H1 (cell line): ENCODE data around the gene ARID4B. TPM values are rescaled to one million over a fixed set of nuclear protein-coding genes. Genes with fewer than 3 reads are reported as not detected.

ENCODE experiments used
- CTCF ChIA-PET: fragments of 300-600 bp; sonication (Branson Sonifier 250); formaldehyde crosslinking; loops from one replicate; lab custom pipeline; 2021; ENCODE audit not compliant: partially characterized antibody; lab: Charles Lee
- POLR2A ChIA-PET: fragments of 300-600 bp; sonication (Branson Sonifier 250); formaldehyde crosslinking; loops from one replicate; lab custom pipeline; 2021; ENCODE audit warnings: inconsistent platforms; ENCODE audit not compliant: partially characterized antibody; lab: Charles Lee
- DNase-seq, 2 experiments: peaks; one replicate each; pipeline versions ENCODE4 v3.0.0 to v3.0.0-alpha.2; 2010 to 2022; ENCODE audit warnings: low spot score in 2 of 2, low read depth in 1 of 2, mixed read lengths in 1 of 2
- FAIRE-seq: peaks from 2 replicates; lab custom pipeline; 2011; peaks lifted over from hg19 to GRCh38; lab: Jason Lieb, UNC
- H2AFZ ChIP-seq: 2 replicates; pipeline ENCODE4 v1.8.1; 2012; ENCODE audit warnings: low read length, inconsistent platforms
- H2AK5ac ChIP-seq: 2 replicates; pipeline ENCODE4 v1.6.1; 2013; ENCODE audit warnings: low read depth, low read length
- H2BK120ac ChIP-seq: replicated peaks from 2 replicates; pipeline ENCODE3; 2013; ENCODE audit warnings: low read depth, low read length, inconsistent platforms
- H2BK12ac ChIP-seq: 2 replicates; pipeline ENCODE4 v1.6.1; 2013; ENCODE audit warnings: low read depth, low read length
- H2BK15ac ChIP-seq: 2 replicates; pipeline ENCODE4 v1.6.1; 2013; ENCODE audit warnings: low read length
- H2BK20ac ChIP-seq: 2 replicates; pipeline ENCODE4 v1.6.1; 2013; ENCODE audit warnings: low read length
- H2BK5ac ChIP-seq: 2 replicates; pipeline ENCODE4 v1.6.1; 2013; ENCODE audit warnings: low read depth, low read length
- H3K14ac ChIP-seq: 2 replicates; pipeline ENCODE4 v1.6.1; 2013; ENCODE audit warnings: inconsistent platforms; ENCODE audit not compliant: insufficient read length
- H3K18ac ChIP-seq: 2 replicates; pipeline ENCODE4 v1.6.1; 2013; ENCODE audit warnings: low read length; ENCODE audit errors: extremely low read depth
- H3K23ac ChIP-seq: 2 replicates; pipeline ENCODE4 v1.6.1; 2013; ENCODE audit warnings: inconsistent platforms; ENCODE audit not compliant: insufficient read length
- H3K23me2 ChIP-seq: 2 replicates; pipeline ENCODE4 v1.6.1; 2013; ENCODE audit warnings: low read depth, low read length
- H3K27ac ChIP-seq: 2 replicates; pipeline ENCODE4 v1.6.1; 2011; ENCODE audit warnings: low read depth, low read length, inconsistent platforms
- H3K27me3 ChIP-seq, 4 experiments: replicated peaks in 1 of 4; 1 replicate in 1 of 4; 2 replicates in 3 of 4; pipeline versions ENCODE4 v1.6.1 to v1.8.1; 2011 to 2013; ENCODE audit warnings: low read length in 3 of 4, mild to moderate bottlenecking in 3 of 4, inconsistent platforms in 2 of 4, mixed read lengths in 2 of 4, moderate library complexity in 1 of 4; ENCODE audit not compliant: control insufficient read depth in 3 of 4, insufficient read depth in 3 of 4; ENCODE audit errors: extremely low read depth in 1 of 4
- H3K36me3 ChIP-seq, 4 experiments: 2 replicates each; pipeline versions ENCODE4 v1.6.1 to v1.8.1; 2011 to 2013; ENCODE audit warnings: mild to moderate bottlenecking in 4 of 4, low read length in 3 of 4, moderate library complexity in 2 of 4, control low read depth in 1 of 4, inconsistent platforms in 1 of 4; ENCODE audit not compliant: insufficient read depth in 4 of 4, control insufficient read depth in 2 of 4
- H3K4ac ChIP-seq: replicated peaks from 2 replicates; pipeline ENCODE3; 2013; ENCODE audit warnings: low read length, low read depth, mixed read lengths, inconsistent platforms; ENCODE audit not compliant: insufficient read length
- H3K4me1 ChIP-seq, 4 experiments: replicated peaks in 1 of 4; 1 replicate in 1 of 4; 2 replicates in 3 of 4; pipeline versions ENCODE4 v1.6.1 to v1.8.1; 2011 to 2013; ENCODE audit warnings: low read length in 3 of 4, inconsistent platforms in 2 of 4, mixed read lengths in 1 of 4; ENCODE audit not compliant: insufficient read depth in 4 of 4, control insufficient read depth in 3 of 4
- H3K4me2 ChIP-seq, 2 experiments: 2 replicates each; pipeline versions ENCODE4 v1.6.1 to v1.8.1; 2011 to 2013; ENCODE audit warnings: low read depth in 2 of 2, low read length in 2 of 2, control low read depth in 1 of 2, inconsistent platforms in 1 of 2, mild to moderate bottlenecking in 1 of 2; ENCODE audit not compliant: insufficient read depth in 1 of 2
- H3K4me3 ChIP-seq, 4 experiments: fragments of 200-600, 300-600 bp in 1 of 4; sonication (generic), shearing (Covaris generic), sonication (Bioruptor Twin) in 1 of 4; 2 replicates each; pipeline versions ENCODE4 v1.5.1 to v1.8.1; 2011 to 2016; ENCODE audit warnings: low read length in 4 of 4, low read depth in 3 of 4, control low read depth in 2 of 4, inconsistent platforms in 2 of 4, mild to moderate bottlenecking in 2 of 4, mixed read lengths in 1 of 4, moderate library complexity in 1 of 4; ENCODE audit not compliant: insufficient read depth in 2 of 4; ENCODE audit errors: extremely low read depth in 1 of 4
- H3K56ac ChIP-seq: replicated peaks from 2 replicates; pipeline ENCODE3; 2013; ENCODE audit warnings: low read depth, mild to moderate bottlenecking, mixed read lengths, low read length, inconsistent platforms; ENCODE audit not compliant: insufficient read length
- H3K79me1 ChIP-seq: 2 replicates; pipeline ENCODE4 v1.6.1; 2013; ENCODE audit warnings: low read depth, low read length, control low read depth
- H3K79me2 ChIP-seq, 2 experiments: 2 replicates each; pipeline versions ENCODE4 v1.6.1 to v1.8.1; 2012 to 2013; ENCODE audit warnings: low read length in 2 of 2, mild to moderate bottlenecking in 2 of 2, inconsistent platforms in 1 of 2; ENCODE audit not compliant: insufficient read depth in 2 of 2, control insufficient read depth in 1 of 2
- H3K9ac ChIP-seq, 4 experiments: replicated peaks in 1 of 4; 1 replicate in 1 of 4; 2 replicates in 3 of 4; pipeline versions ENCODE4 v1.6.1 to v1.8.1; 2011 to 2013; ENCODE audit warnings: low read depth in 3 of 4, low read length in 3 of 4, control low read depth in 2 of 4, mild to moderate bottlenecking in 2 of 4, moderate library complexity in 2 of 4, inconsistent platforms in 1 of 4; ENCODE audit errors: extremely low read depth in 1 of 4
- H3K9me3 ChIP-seq, 2 experiments: 2 replicates each; pipeline versions ENCODE4 v1.6.1 to v1.8.1; 2012 to 2013; ENCODE audit warnings: mild to moderate bottlenecking in 2 of 2, moderate library complexity in 2 of 2, control low read depth in 1 of 2, inconsistent platforms in 1 of 2, low read depth in 1 of 2, low read length in 1 of 2, mixed read lengths in 1 of 2; ENCODE audit not compliant: insufficient read depth in 2 of 2
- H4K20me1 ChIP-seq, 2 experiments: replicated peaks in 1 of 2; 2 replicates each; pipeline versions ENCODE3 to v1.8.1; 2011 to 2013; ENCODE audit warnings: inconsistent platforms in 2 of 2, low read length in 2 of 2, mild to moderate bottlenecking in 1 of 2; ENCODE audit not compliant: insufficient read depth in 2 of 2, control insufficient read depth in 1 of 2
- H4K5ac ChIP-seq: 2 replicates; pipeline ENCODE4 v1.6.1; 2013; ENCODE audit warnings: low read length, low read depth, mixed read lengths, inconsistent platforms; ENCODE audit not compliant: insufficient read length
- H4K8ac ChIP-seq: 2 replicates; pipeline ENCODE4 v1.8.0; 2013; ENCODE audit warnings: mild to moderate bottlenecking, moderate library complexity, low read length, inconsistent platforms; ENCODE audit not compliant: insufficient read depth; ENCODE audit errors: extremely low read depth
- H4K91ac ChIP-seq: replicated peaks from 2 replicates; pipeline ENCODE3; 2013; ENCODE audit warnings: low read length, mixed read lengths, inconsistent platforms; ENCODE audit not compliant: insufficient read length
- BACH1 ChIP-seq: IDR thresholded peaks from 2 replicates; pipeline ENCODE4 v1.6.1; 2012; ENCODE audit warnings: low read length, improper control_type of control experiment
- CREB1 ChIP-seq: IDR thresholded peaks from 2 replicates; pipeline ENCODE4 v1.6.1; 2012; ENCODE audit warnings: inconsistent platforms
- JUN ChIP-seq: IDR thresholded peaks from 2 replicates; pipeline ENCODE4 v1.6.1; 2011; ENCODE audit warnings: low read depth, mild to moderate bottlenecking, improper control_type of control experiment, low read length
- KDM1A ChIP-seq: fragments of 200-600, 300-600 bp; sonication (generic); IDR thresholded peaks from 2 replicates; pipeline ENCODE4 v1.7.1; 2016; ENCODE audit warnings: mild to moderate bottlenecking, low read length, borderline replicate concordance
- NANOG ChIP-seq: IDR thresholded peaks from 2 replicates; pipeline ENCODE4 v1.6.1; 2011; ENCODE audit warnings: low read length, low read depth, mild to moderate bottlenecking, inconsistent platforms; ENCODE audit not compliant: insufficient read depth, poor library complexity, severe bottlenecking
- NRF1 ChIP-seq: IDR thresholded peaks from 2 replicates; pipeline ENCODE4 v1.6.1; 2011; ENCODE audit warnings: mild to moderate bottlenecking, low read depth, low read length, improper control_type of control experiment
- POLR2A ChIP-seq, 2 experiments: IDR thresholded peaks; 1 replicate in 1 of 2; 2 replicates in 1 of 2; pipeline ENCODE4 v1.6.1; 2011; ENCODE audit warnings: low read depth in 2 of 2, low read length in 2 of 2, mild to moderate bottlenecking in 2 of 2; ENCODE audit errors: control extremely low read depth in 1 of 2
- POLR2AphosphoS5 ChIP-seq: IDR thresholded peaks from 2 replicates; pipeline ENCODE4 v1.6.1; 2011; ENCODE audit warnings: low read depth, low read length
- SAP30 ChIP-seq: fragments of 300-600 bp; sonication (generic); IDR thresholded peaks from 2 replicates; pipeline ENCODE4 v1.7.1; 2012; ENCODE audit warnings: low read length, moderate library complexity, mild to moderate bottlenecking, inconsistent platforms; ENCODE audit not compliant: insufficient read depth, insufficient replicate concordance
- SIRT6 ChIP-seq: IDR thresholded peaks from one replicate; pipeline ENCODE4 v1.7.1; 2012; ENCODE audit warnings: low read length, inconsistent platforms
- SIX5 ChIP-seq: IDR thresholded peaks from 2 replicates; pipeline ENCODE4 v1.6.1; 2011; ENCODE audit warnings: mild to moderate bottlenecking, low read depth, low read length
- SRF ChIP-seq: IDR thresholded peaks from 2 replicates; pipeline ENCODE4 v1.6.1; 2011; ENCODE audit warnings: mild to moderate bottlenecking, low read depth, low read length, moderate library complexity
- TAF1 ChIP-seq: IDR thresholded peaks from 2 replicates; pipeline ENCODE4 v1.6.1; 2011; ENCODE audit warnings: mild to moderate bottlenecking, low read depth, low read length
- WGBS, 2 experiments: shearing (Covaris generic) in 1 of 2; methylation state at CpG; one replicate each; pipeline versions ENCODE4 v1.1.6 to v1.1.7; 2013 to 2015; ENCODE audit warnings: low lambda C conversion rate in 2 of 2, mixed read lengths in 2 of 2, inconsistent platforms in 1 of 2, low coverage in 1 of 2, missing lambda C conversion rate in 1 of 2; ENCODE audit not compliant: insufficient replicate concordance in 2 of 2, insufficient coverage in 1 of 2, insufficient read length in 1 of 2; ENCODE audit errors: extremely low coverage in 1 of 2, missing lambda C conversion rate in 1 of 2; 5-methylcytosine and 5-hydroxymethylcytosine counted together
- polyA plus RNA-seq, 7 experiments: library from polyadenylated mRNA; depleted of rRNA in 3 of 7; stranded (reverse) in 5 of 7; unstranded in 2 of 7; fragments of >200 nt in 5 of 7; fragments of 200-250 nt in 2 of 7; gene quantifications; 1 replicate in 5 of 7; 2 replicates in 1 of 7; 4 replicates in 1 of 7; pipeline versions ENCODE4 v1.2.1 to v1.2.3, GENCODE V29; 2011 to 2013; ENCODE audit warnings: missing spikeins in 2 of 7, mixed read lengths in 2 of 7
- total RNA-seq: library from RNA; stranded (reverse); fragmentation: NEBNext Ultra II Directional; extraction: Animal tissue kit (Norgen Biotek cat#: 25700); gene quantifications from 2 replicates; pipeline ENCODE4 v1.2.1, GENCODE V29; 2021
- TF ChIP-seq, protein P1 (sequence below): IDR thresholded peaks from 2 replicates; pipeline ENCODE4 v1.6.1; 2011; ENCODE audit warnings: low read length, improper control_type of control experiment
- TF ChIP-seq, protein P2 (sequence below): IDR thresholded peaks from 2 replicates; pipeline ENCODE4 v1.6.1; 2012; ENCODE audit warnings: inconsistent platforms

ARID4B gene
- total and polyA plus RNA-seq, 2 of the 8 experiments (the other 6 are each of a cell fraction or from before 2014, with no cell fraction given): 5.1 to 28.8 TPM

DNA sequence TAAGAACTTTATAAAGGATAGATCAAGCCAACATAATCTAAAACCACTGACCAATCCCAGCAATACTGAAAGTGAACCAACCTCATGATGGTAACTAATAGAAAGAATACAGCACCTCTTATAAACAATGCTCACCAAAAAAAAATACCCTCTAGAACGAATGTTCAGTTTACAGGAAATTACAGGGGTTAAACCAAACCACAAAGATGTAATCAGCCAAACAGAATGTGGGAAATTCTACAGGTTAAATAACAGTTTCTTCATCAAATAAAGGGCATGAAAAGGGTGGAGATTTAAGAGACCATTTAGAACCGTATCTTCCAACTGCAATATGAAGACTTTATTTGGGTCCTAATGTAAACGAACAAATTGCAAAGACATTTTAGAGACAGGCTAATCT is 30.4 kb downstream of the ARID4B start:
- POLR2A ChIA-PET: no interaction called here
- Histone ChIP-seq H3K23me2 (no peaks in the 10 kb centered on the region), H3K56ac (no peak overlapping the region), H2BK20ac (no peak overlapping the region), H3K79me1 (peaks cover 2% of the 10 kb centered on the region; the same call in 1 of the 2 replicates), H2BK120ac (no peak overlapping the region), H3K79me2 (peaks cover 21 to 97% of the 10 kb centered on the region in 2 experiments), H4K91ac (no peak overlapping the region), H3K4ac (no peak overlapping the region), H3K36me3 (0 out of 8 replicates have a peak, but pooled peaks cover 0 to 7% (median 0%) of the 10 kb centered on the region in 4 experiments), H3K27ac (no peak overlapping the region), H3K27me3 (no peaks in the 10 kb centered on the region), H4K5ac (no peak overlapping the region), H3K18ac (no peak overlapping the region), H3K14ac (no peak overlapping the region), H2BK5ac (no peak overlapping the region), H3K9ac (no peak overlapping the region), H3K4me1 (peaks cover 0 to 2% (median 0%) of the 10 kb centered on the region in 4 experiments; a peak in 2 of 7 replicates), H3K23ac (no peak overlapping the region), H3K9me3 (peaks cover 2 to 16% of the 10 kb centered on the region in 2 experiments; a peak in 2 of 4 replicates), H2BK15ac (no peak overlapping the region), H3K4me2 (no peak overlapping the region), H2AK5ac (no peak overlapping the region), H4K8ac (no peak overlapping the region), H2AFZ (no peak overlapping the region), H2BK12ac (no peak overlapping the region), H3K4me3 (no peak overlapping the region), H4K20me1 (peaks cover 8 to 11% of the 10 kb centered on the region in 2 experiments)
- DNase-seq (no peak), FAIRE-seq (no peak)
- CTCF ChIA-PET: no interaction called here
- 91% methylated on average over 3 of the region's 3 CpGs; no CpG with 5 or more reads in 1 of the 2 experiments for WGBS, 2 experiments
- TF ChIP-seq JUN (no peak), NANOG (no peak), SIX5 (no peak), NRF1 (no peak), BACH1 (no peak), POLR2A (IDR thresholded peaks at IDR 0.05; ENCODE audit: control extremely low read depth in 1 of 2, low read depth in 2 of 2, low read length in 2 of 2) (no peak), CREB1 (no peak), POLR2AphosphoS5 (no peak), SIRT6 (no peak), TAF1 (no peak), SAP30 (no peak), KDM1A (no peak), SRF (no peak)
- TF ChIP-seq, protein P1, sequence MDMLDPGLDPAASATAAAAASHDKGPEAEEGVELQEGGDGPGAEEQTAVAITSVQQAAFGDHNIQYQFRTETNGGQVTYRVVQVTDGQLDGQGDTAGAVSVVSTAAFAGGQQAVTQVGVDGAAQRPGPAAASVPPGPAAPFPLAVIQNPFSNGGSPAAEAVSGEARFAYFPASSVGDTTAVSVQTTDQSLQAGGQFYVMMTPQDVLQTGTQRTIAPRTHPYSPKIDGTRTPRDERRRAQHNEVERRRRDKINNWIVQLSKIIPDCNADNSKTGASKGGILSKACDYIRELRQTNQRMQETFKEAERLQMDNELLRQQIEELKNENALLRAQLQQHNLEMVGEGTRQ: no peak
- TF ChIP-seq, protein P2, sequence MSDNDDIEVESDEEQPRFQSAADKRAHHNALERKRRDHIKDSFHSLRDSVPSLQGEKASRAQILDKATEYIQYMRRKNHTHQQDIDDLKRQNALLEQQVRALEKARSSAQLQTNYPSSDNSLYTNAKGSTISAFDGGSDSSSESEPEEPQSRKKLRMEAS: no peak
